LNCAP (cell line): Measurements from ENCODE around the gene EDC4.

Source experiments
- CTCF ChIP-seq: fragments of 450-650 bp; IDR thresholded peaks from 2 replicates; pipeline ENCODE4 v1.5.1; 2017; ENCODE audit warnings: mild to moderate bottlenecking

The EDC4 gene

GRCh38 chr16:67928561-67929364 is 55.9 kb downstream of the EDC4 start:
- peak; percentile 91 for TF ChIP-seq CTCF

- TF ChIP-seq CTCF = no peak
These were observed 57.3 kb downstream of the EDC4 start for GRCh38 chr16:67930191-67930590.

GRCh38 chr16:67930678-67931211 is 57.9 kb downstream of the EDC4 start:
- TF ChIP-seq CTCF = no peak
